ENCODE measurements around the gene ALDH1B1. TPM values are rescaled to one million over a fixed set of nuclear protein-coding genes. Genes with fewer than 3 reads are reported as not detected.

Gene ALDH1B1
- total and polyA plus RNA-seq, 10 of the 15 experiments (the other 5 are each of a cell fraction or from before 2014, with no cell fraction given), result 8.6 to 38.5 (median 30.9) TPM

GRCh38 chr9:38346811-38347210 lies 45.7 kb upstream of the ALDH1B1 start:
- TF ChIP-seq ZNF687 (IDR thresholded peaks at IDR 0.05), result no peak
- TF ChIP-seq, protein P1, sequence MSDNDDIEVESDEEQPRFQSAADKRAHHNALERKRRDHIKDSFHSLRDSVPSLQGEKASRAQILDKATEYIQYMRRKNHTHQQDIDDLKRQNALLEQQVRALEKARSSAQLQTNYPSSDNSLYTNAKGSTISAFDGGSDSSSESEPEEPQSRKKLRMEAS (IDR thresholded peaks at IDR 0.05; ENCODE audit: low read depth, low read length), result no peak
- BruUV-seq (replicated peaks), result no TSS peak
- no peaks in the 10 kb centered on the region for H3K4me1 ChIP-seq (ENCODE audit: control insufficient read depth, insufficient read depth, low read length)
- CTCF ChIA-PET, result no interaction called here
- no peak overlapping the region for H2AFZ ChIP-seq (ENCODE audit: control insufficient read depth, low read depth, low read length)
- H4K20me1 ChIP-seq (ENCODE audit: control insufficient read depth, insufficient read depth), result no peaks in the 10 kb centered on the region
- 26% methylated on average over 7 of the region's 7 CpGs for WGBS (ENCODE audit: insufficient coverage, insufficient replicate concordance, low lambda C conversion rate, missing lambda C conversion rate)
- H3K27ac ChIP-seq (ENCODE audit: control insufficient read depth, insufficient read depth), result no peak overlapping the region
- POLR2A ChIA-PET, result no interaction called here
- no peak overlapping the region for H3K4me2 ChIP-seq (ENCODE audit: control insufficient read depth, insufficient read depth)
- H3K4me3 ChIP-seq, result no peak overlapping the region
- SMC1A ChIA-PET (ENCODE audit: uncharacterized antibody, unreplicated experiment), result interaction anchor here (1.5 kb wide), 1 partner anchor 18 kb away, joined by 3 read pairs; no protein-coding TSS in a partner anchor
- in situ Hi-C loops (cut with MboI) (no loop called here), intact Hi-C loops (cut with micrococcal nuclease; ENCODE audit: unreplicated experiment) (no loop called here)
- DNase-seq (ENCODE audit: low read depth, low spot score), result no peak
- FAIRE-seq, result no peak
- no peak overlapping the region for H3K9ac ChIP-seq (ENCODE audit: control insufficient read depth, insufficient read depth, low read length)
- no peaks in the 10 kb centered on the region; the same call in 1 of the 3 replicates for H3K9me3 ChIP-seq (replicated peaks; ENCODE audit: control insufficient read depth, insufficient read depth, low read length)
- RAD21 ChIA-PET (ENCODE audit: unreplicated experiment), result no interaction called here
- no peaks in the 10 kb centered on the region; a peak in 1 of 4 replicates for H3K27me3 ChIP-seq (replicated peaks in 1 of 2; ENCODE audit: control insufficient read depth in 2 of 2, insufficient read depth in 2 of 2, low read length in 1 of 2)
- no peak for ATAC-seq
- no peaks in the 10 kb centered on the region for H3K79me2 ChIP-seq (ENCODE audit: control insufficient read depth, insufficient read depth, low read length)
- no peaks in the 10 kb centered on the region for H3K36me3 ChIP-seq (ENCODE audit: control insufficient read depth in 2 of 2, insufficient read depth in 2 of 2, low read length in 1 of 2)

DNA sequence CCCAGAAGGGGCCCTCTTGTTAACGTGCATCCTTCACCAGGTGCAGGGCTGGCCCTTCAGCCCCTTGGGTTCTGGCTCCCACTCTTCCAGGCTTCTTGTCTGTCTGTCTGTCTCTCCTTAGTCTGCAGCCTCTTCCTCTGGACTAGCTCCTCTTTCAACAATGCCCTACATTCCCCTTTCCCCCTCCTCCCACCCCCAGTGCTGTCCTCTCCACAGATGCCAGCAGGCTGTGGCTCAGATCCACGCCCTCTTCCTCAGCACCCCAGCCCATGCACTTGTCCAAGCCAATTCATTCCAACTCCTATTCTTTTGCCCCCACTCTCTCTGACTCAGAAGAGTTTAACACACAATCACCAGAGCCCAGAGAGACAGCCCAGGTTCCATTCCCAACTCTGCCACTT lies 45.2 kb upstream of the ALDH1B1 start:
- WGBS (ENCODE audit: insufficient coverage, insufficient replicate concordance, low lambda C conversion rate, missing lambda C conversion rate), result 8% methylated on average over 2 of the region's 2 CpGs
- no peak overlapping the region for H3K4me2 ChIP-seq (ENCODE audit: control insufficient read depth, insufficient read depth)
- SMC1A ChIA-PET (ENCODE audit: uncharacterized antibody, unreplicated experiment), result interaction anchor here (1.5 kb wide), 1 partner anchor 18 kb away, joined by 3 read pairs; no protein-coding TSS in a partner anchor
- no peak overlapping the region for H3K4me3 ChIP-seq
- POLR2A ChIA-PET, result no interaction called here
- FAIRE-seq, result no peak
- no peak for ATAC-seq
- no TSS peak for BruUV-seq (replicated peaks)
- no peak overlapping the region for H3K9ac ChIP-seq (ENCODE audit: control insufficient read depth, insufficient read depth, low read length)
- H3K79me2 ChIP-seq (ENCODE audit: control insufficient read depth, insufficient read depth, low read length), result no peaks in the 10 kb centered on the region
- RAD21 ChIA-PET (ENCODE audit: unreplicated experiment), result no interaction called here
- no peaks in the 10 kb centered on the region for H3K36me3 ChIP-seq (ENCODE audit: control insufficient read depth in 2 of 2, insufficient read depth in 2 of 2, low read length in 1 of 2)
- CTCF ChIA-PET, result no interaction called here
- H4K20me1 ChIP-seq (ENCODE audit: control insufficient read depth, insufficient read depth), result no peaks in the 10 kb centered on the region
- in situ Hi-C loops (cut with MboI), result no loop called here
- intact Hi-C loops (cut with micrococcal nuclease; ENCODE audit: unreplicated experiment), result no loop called here
- no peak overlapping the region for H2AFZ ChIP-seq (ENCODE audit: control insufficient read depth, low read depth, low read length)
- H3K4me1 ChIP-seq (ENCODE audit: control insufficient read depth, insufficient read depth, low read length), result no peaks in the 10 kb centered on the region
- no peak for DNase-seq (ENCODE audit: low read depth, low spot score)
- H3K9me3 ChIP-seq (replicated peaks; ENCODE audit: control insufficient read depth, insufficient read depth, low read length), result peaks cover 2% of the 10 kb centered on the region; the same call in 2 of the 3 replicates
- no peak overlapping the region for H3K27ac ChIP-seq (ENCODE audit: control insufficient read depth, insufficient read depth)
- H3K27me3 ChIP-seq (replicated peaks in 1 of 2; ENCODE audit: control insufficient read depth in 2 of 2, insufficient read depth in 2 of 2, low read length in 1 of 2), result no peaks in the 10 kb centered on the region; a peak in 1 of 4 replicates
- TF ChIP-seq, protein P2, sequence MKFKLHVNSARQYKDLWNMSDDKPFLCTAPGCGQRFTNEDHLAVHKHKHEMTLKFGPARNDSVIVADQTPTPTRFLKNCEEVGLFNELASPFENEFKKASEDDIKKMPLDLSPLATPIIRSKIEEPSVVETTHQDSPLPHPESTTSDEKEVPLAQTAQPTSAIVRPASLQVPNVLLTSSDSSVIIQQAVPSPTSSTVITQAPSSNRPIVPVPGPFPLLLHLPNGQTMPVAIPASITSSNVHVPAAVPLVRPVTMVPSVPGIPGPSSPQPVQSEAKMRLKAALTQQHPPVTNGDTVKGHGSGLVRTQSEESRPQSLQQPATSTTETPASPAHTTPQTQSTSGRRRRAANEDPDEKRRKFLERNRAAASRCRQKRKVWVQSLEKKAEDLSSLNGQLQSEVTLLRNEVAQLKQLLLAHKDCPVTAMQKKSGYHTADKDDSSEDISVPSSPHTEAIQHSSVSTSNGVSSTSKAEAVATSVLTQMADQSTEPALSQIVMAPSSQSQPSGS (IDR thresholded peaks at IDR 0.05; ENCODE audit: low read length), result no peak
- TF ChIP-seq ZNF207 (IDR thresholded peaks at IDR 0.05; ENCODE audit: borderline replicate concordance), result no peak
- TF ChIP-seq, protein P3, sequence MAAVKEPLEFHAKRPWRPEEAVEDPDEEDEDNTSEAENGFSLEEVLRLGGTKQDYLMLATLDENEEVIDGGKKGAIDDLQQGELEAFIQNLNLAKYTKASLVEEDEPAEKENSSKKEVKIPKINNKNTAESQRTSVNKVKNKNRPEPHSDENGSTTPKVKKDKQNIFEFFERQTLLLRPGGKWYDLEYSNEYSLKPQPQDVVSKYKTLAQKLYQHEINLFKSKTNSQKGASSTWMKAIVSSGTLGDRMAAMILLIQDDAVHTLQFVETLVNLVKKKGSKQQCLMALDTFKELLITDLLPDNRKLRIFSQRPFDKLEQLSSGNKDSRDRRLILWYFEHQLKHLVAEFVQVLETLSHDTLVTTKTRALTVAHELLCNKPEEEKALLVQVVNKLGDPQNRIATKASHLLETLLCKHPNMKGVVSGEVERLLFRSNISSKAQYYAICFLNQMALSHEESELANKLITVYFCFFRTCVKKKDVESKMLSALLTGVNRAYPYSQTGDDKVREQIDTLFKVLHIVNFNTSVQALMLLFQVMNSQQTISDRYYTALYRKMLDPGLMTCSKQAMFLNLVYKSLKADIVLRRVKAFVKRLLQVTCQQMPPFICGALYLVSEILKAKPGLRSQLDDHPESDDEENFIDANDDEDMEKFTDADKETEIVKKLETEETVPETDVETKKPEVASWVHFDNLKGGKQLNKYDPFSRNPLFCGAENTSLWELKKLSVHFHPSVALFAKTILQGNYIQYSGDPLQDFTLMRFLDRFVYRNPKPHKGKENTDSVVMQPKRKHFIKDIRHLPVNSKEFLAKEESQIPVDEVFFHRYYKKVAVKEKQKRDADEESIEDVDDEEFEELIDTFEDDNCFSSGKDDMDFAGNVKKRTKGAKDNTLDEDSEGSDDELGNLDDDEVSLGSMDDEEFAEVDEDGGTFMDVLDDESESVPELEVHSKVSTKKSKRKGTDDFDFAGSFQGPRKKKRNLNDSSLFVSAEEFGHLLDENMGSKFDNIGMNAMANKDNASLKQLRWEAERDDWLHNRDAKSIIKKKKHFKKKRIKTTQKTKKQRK (IDR thresholded peaks at IDR 0.05; ENCODE audit: low read depth, low read length), result no peak
- TF ChIP-seq POLR2AphosphoS2 (IDR thresholded peaks at IDR 0.05; ENCODE audit: low read depth, low read length), result no peak
- no peak for TF ChIP-seq NFIC (IDR thresholded peaks at IDR 0.05; ENCODE audit: low read depth, low read length)
- no peak for TF ChIP-seq MYB (IDR thresholded peaks at IDR 0.05; ENCODE audit: borderline replicate concordance, low read depth, low read length)
